IMR-90 (cell line): ENCODE measurements around the gene B3GALT4. TPM values are rescaled to one million over a fixed set of nuclear protein-coding genes. Genes with fewer than 3 reads are reported as not detected.

Source experiments
- microRNA-seq, 2 experiments: library from miRNA; stranded (forward) in 1 of 2; unstranded in 1 of 2; fragments of 10-50 nt in 1 of 2; fragments of <30 nt in 1 of 2; gene quantifications in 1 of 2; microRNA quantifications in 1 of 2; one replicate each; pipeline versions ENCODE3 to v1.1.0; 2013 to 2020; ENCODE audit not compliant: insufficient read depth in 1 of 2, insufficient read length in 1 of 2, unreplicated experiment in 1 of 2
- polyA plus RNA-seq, 3 experiments: library from polyadenylated mRNA; depleted of rRNA; stranded (reverse); fragments of >200 nt; gene quantifications; 2 replicates each; pipeline ENCODE4 v1.2.3, GENCODE V29; 2012; ENCODE audit warnings: low replicate concordance in 1 of 3
- total RNA-seq: library from RNA; depleted of rRNA; stranded (reverse); fragments of >200 nt; gene quantifications from 2 replicates; pipeline ENCODE4 v1.2.3, GENCODE V29; 2012; rRNA removed

Gene B3GALT4
- total and polyA plus RNA-seq, 2 of the 4 experiments (the other 2 are of a cell fraction), result 0.70 to 0.72 TPM

Small RNA genes lying within 50 kb of the gene (microRNA-seq; reads per million reads assigned to microRNA genes)
- gene MIR6834 (ENCODE audit: unreplicated experiment), result not detected
- not detected for gene MIR6873 (ENCODE audit: unreplicated experiment)

Other genes with a start within 250 kb of the B3GALT4 start
- gene HLA-DPA1, start 203.5 kb upstream of the B3GALT4 start, total RNA-seq, result not detected in 2 replicates
- not detected in 2 replicates for gene HLA-DPA1, start 203.5 kb upstream of the B3GALT4 start, polyA plus RNA-seq (2012; rRNA removed)
- gene HLA-DPB1, start 201.1 kb upstream of the B3GALT4 start, total RNA-seq, result 5.8 and 7.7 TPM in 2 replicates
- gene HLA-DPB1, start 201.1 kb upstream of the B3GALT4 start, polyA plus RNA-seq (2012; rRNA removed), result 9.7 and 10.7 TPM in 2 replicates
- gene COL11A2, start 84.7 kb upstream of the B3GALT4 start, total RNA-seq, result under 0.01 TPM in 2 replicates
- 0.38 and 0.52 TPM in 2 replicates for gene COL11A2, start 84.7 kb upstream of the B3GALT4 start, polyA plus RNA-seq (2012; rRNA removed)
- 16.7 and 18.6 TPM in 2 replicates for gene RXRB, start 76.5 kb upstream of the B3GALT4 start, total RNA-seq
- gene RXRB, start 76.5 kb upstream of the B3GALT4 start, polyA plus RNA-seq (2012; rRNA removed), result 46.9 and 53.7 TPM in 2 replicates
- gene SLC39A7, start 76.3 kb upstream of the B3GALT4 start, total RNA-seq, result 134 and 135 TPM in 2 replicates
- gene SLC39A7, start 76.3 kb upstream of the B3GALT4 start, polyA plus RNA-seq (2012; rRNA removed), result 196 and 208 TPM in 2 replicates
- gene HSD17B8, start 72.5 kb upstream of the B3GALT4 start, total RNA-seq, result 1.6 and 1.9 TPM in 2 replicates
- gene HSD17B8, start 72.5 kb upstream of the B3GALT4 start, polyA plus RNA-seq (2012; rRNA removed), result 3.4 and 4.3 TPM in 2 replicates
- 14.9 and 16.4 TPM in 2 replicates for gene RING1, start 68.6 kb upstream of the B3GALT4 start, total RNA-seq
- 38.2 and 40.8 TPM in 2 replicates for gene RING1, start 68.6 kb upstream of the B3GALT4 start, polyA plus RNA-seq (2012; rRNA removed)
- 26.4 and 29.8 TPM in 2 replicates for gene VPS52, start 5.2 kb upstream of the B3GALT4 start, total RNA-seq
- 54.6 and 57.8 TPM in 2 replicates for gene VPS52, start 5.2 kb upstream of the B3GALT4 start, polyA plus RNA-seq (2012; rRNA removed)
- 6,097 and 6,577 TPM in 2 replicates for gene RPS18, start 5.0 kb upstream of the B3GALT4 start, total RNA-seq
- 8,417 and 8,876 TPM in 2 replicates for gene RPS18, start 5.0 kb upstream of the B3GALT4 start, polyA plus RNA-seq (2012; rRNA removed)
- gene WDR46, start 12.1 kb downstream of the B3GALT4 start, total RNA-seq, result 68.9 and 73.8 TPM in 2 replicates
- 81.6 and 88.0 TPM in 2 replicates for gene WDR46, start 12.1 kb downstream of the B3GALT4 start, polyA plus RNA-seq (2012; rRNA removed)
- 24.4 and 41.7 TPM in 2 replicates for gene PFDN6, start 12.5 kb downstream of the B3GALT4 start, total RNA-seq
- 76.5 and 92.1 TPM in 2 replicates for gene PFDN6, start 12.5 kb downstream of the B3GALT4 start, polyA plus RNA-seq (2012; rRNA removed)
- gene RGL2, start 21.8 kb downstream of the B3GALT4 start, total RNA-seq, result 4.1 and 4.4 TPM in 2 replicates
- gene RGL2, start 21.8 kb downstream of the B3GALT4 start, polyA plus RNA-seq (2012; rRNA removed), result 26.9 TPM in 2 replicates
- gene TAPBP, start 37.0 kb downstream of the B3GALT4 start, total RNA-seq, result 12.5 and 13.1 TPM in 2 replicates
- 62.5 and 63.3 TPM in 2 replicates for gene TAPBP, start 37.0 kb downstream of the B3GALT4 start, polyA plus RNA-seq (2012; rRNA removed)
- gene ZBTB22, start 40.6 kb downstream of the B3GALT4 start, total RNA-seq, result 5.8 and 6.8 TPM in 2 replicates
- gene ZBTB22, start 40.6 kb downstream of the B3GALT4 start, polyA plus RNA-seq (2012; rRNA removed), result 12.7 and 13.0 TPM in 2 replicates
- 77.8 and 92.2 TPM in 2 replicates for gene DAXX, start 45.8 kb downstream of the B3GALT4 start, total RNA-seq
- 75.9 and 87.2 TPM in 2 replicates for gene DAXX, start 45.8 kb downstream of the B3GALT4 start, polyA plus RNA-seq (2012; rRNA removed)
- gene KIFC1, start 114.7 kb downstream of the B3GALT4 start, total RNA-seq, result 33.9 and 35.3 TPM in 2 replicates
- gene KIFC1, start 114.7 kb downstream of the B3GALT4 start, polyA plus RNA-seq (2012; rRNA removed), result 40.6 and 41.9 TPM in 2 replicates
- 9.0 and 12.2 TPM in 2 replicates for gene PHF1, start 133.9 kb downstream of the B3GALT4 start, total RNA-seq
- gene PHF1, start 133.9 kb downstream of the B3GALT4 start, polyA plus RNA-seq (2012; rRNA removed), result 47.2 and 50.8 TPM in 2 replicates
- 122 and 136 TPM in 2 replicates for gene CUTA, start 141.0 kb downstream of the B3GALT4 start, total RNA-seq
- gene CUTA, start 141.0 kb downstream of the B3GALT4 start, polyA plus RNA-seq (2012; rRNA removed), result 427 and 483 TPM in 2 replicates
- gene SYNGAP1, start 142.9 kb downstream of the B3GALT4 start, total RNA-seq, result 1.4 TPM in 2 replicates
- gene SYNGAP1, start 142.9 kb downstream of the B3GALT4 start, polyA plus RNA-seq (2012; rRNA removed), result 15.3 and 17.0 TPM in 2 replicates
- 5.4 and 5.6 TPM in 2 replicates for gene ZBTB9, start 177.5 kb downstream of the B3GALT4 start, total RNA-seq
- 4.7 and 5.9 TPM in 2 replicates for gene ZBTB9, start 177.5 kb downstream of the B3GALT4 start, polyA plus RNA-seq (2012; rRNA removed)